DND-41 (cell line): ENCODE data around the gene RNF144A.
"Not testable (repeated sequence)": the region's sequence is repeated elsewhere in the genome, so short reads cannot be mapped to it uniquely, and the experiment has no call there.

Source experiments
- ATAC-seq: fragments of 200-7000 bp; cut with Tn5 transposase; 3 replicates; pipeline ENCODE4 v1.9.1; 2021; ENCODE audit warnings: low read depth; ENCODE audit not compliant: insufficient read depth
- DNase-seq: peaks from one replicate; pipeline ENCODE4 v3.0.0-alpha.2; 2020
- H2AFZ ChIP-seq: 2 replicates; pipeline ENCODE4 v1.6.0; 2012; ENCODE audit warnings: low read depth, low read length
- H3K27ac ChIP-seq: 2 replicates; pipeline ENCODE4 v1.5.1; 2012; ENCODE audit warnings: low read length, inconsistent platforms
- H3K27me3 ChIP-seq: fragments of 200-600 bp; sonication (generic); 2 replicates; pipeline ENCODE4 v1.6.0; 2012; ENCODE audit warnings: low read length, mild to moderate bottlenecking, inconsistent platforms; ENCODE audit not compliant: insufficient read depth, poor library complexity
- H3K36me3 ChIP-seq: 2 replicates; pipeline ENCODE4 v1.5.1; 2012; ENCODE audit warnings: low read length, inconsistent platforms; ENCODE audit not compliant: insufficient read depth
- H3K4me1 ChIP-seq: 2 replicates; pipeline ENCODE4 v1.5.1; 2012; ENCODE audit warnings: mild to moderate bottlenecking, low read length; ENCODE audit not compliant: insufficient read depth
- H3K4me2 ChIP-seq: 2 replicates; pipeline ENCODE4 v1.6.0; 2012; ENCODE audit warnings: mild to moderate bottlenecking, moderate library complexity, low read length, inconsistent platforms; ENCODE audit not compliant: insufficient read depth
- H3K4me3 ChIP-seq, 2 experiments: fragments of 200-600 bp in 1 of 2; shearing (Covaris generic) in 1 of 2; 2 replicates each; pipeline ENCODE4 v1.5.1; 2012 to 2016; ENCODE audit warnings: inconsistent platforms in 2 of 2, low read length in 2 of 2, mild to moderate bottlenecking in 2 of 2, low read depth in 1 of 2, moderate library complexity in 1 of 2
- H3K79me2 ChIP-seq: 2 replicates; pipeline ENCODE4 v1.6.0; 2012; ENCODE audit warnings: low read length, inconsistent platforms; ENCODE audit not compliant: insufficient read depth
- H3K9ac ChIP-seq: 2 replicates; pipeline ENCODE4 v1.6.0; 2012; ENCODE audit warnings: low read depth, mild to moderate bottlenecking, inconsistent platforms, low read length, moderate library complexity
- H3K9me3 ChIP-seq: 2 replicates; pipeline ENCODE4 v1.5.1; 2012; ENCODE audit warnings: low read length, moderate library complexity, mild to moderate bottlenecking, inconsistent platforms; ENCODE audit not compliant: insufficient read depth, severe bottlenecking
- H4K20me1 ChIP-seq: 2 replicates; pipeline ENCODE4 v1.6.0; 2012; ENCODE audit warnings: low read length; ENCODE audit not compliant: insufficient read depth
- EZH2 ChIP-seq: IDR thresholded peaks from 3 replicates; pipeline ENCODE4 v1.6.1; 2012; ENCODE audit warnings: borderline replicate concordance, low read depth, mild to moderate bottlenecking, moderate library complexity, low read length, inconsistent platforms; ENCODE audit not compliant: severe bottlenecking
- TF ChIP-seq, protein P1 (sequence below): IDR thresholded peaks from 2 replicates; pipeline ENCODE4 v1.5.1; 2012; ENCODE audit warnings: borderline replicate concordance, low read length, moderate library complexity, mild to moderate bottlenecking; ENCODE audit not compliant: poor library complexity, severe bottlenecking; ENCODE audit errors: extremely low read depth

The RNF144A gene

DNA sequence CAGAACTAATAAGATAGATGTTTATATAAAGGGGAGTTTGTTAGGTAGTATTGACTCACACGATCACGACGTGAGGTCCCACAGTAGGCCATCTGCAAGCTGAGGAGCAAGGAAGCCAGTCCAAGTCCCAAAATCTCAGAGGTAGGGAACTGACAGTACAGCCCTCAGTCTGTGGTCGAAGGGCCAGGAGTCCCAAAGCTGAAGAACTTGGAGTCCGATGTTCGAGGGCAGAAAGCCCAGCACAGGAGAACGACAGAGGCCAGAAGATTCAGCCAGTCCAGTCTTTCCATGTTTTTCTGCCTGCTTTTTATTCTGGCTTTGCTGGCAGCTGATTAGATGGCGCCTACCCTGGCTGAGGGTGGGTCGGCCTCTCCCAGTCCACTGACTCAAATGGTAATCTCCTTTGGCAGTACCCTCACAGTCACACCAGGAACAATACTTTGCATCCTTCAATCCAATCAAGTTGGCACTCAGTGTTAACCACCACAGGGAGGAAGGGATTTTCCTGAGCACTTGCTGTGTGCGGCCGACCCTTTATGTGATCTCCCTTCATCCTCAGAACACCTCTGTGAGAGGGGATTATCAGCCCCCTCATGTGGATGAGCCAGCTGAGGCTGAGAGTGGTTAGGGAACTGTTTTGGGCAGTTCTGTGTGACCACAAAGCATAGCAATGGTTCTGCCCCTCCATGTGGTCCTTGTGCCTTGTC lies 78.3 kb downstream of the RNF144A start:
- H3K4me1 ChIP-seq, result no peaks in the 10 kb centered on the region
- H3K4me2 ChIP-seq, result no peak overlapping the region
- H3K27me3 ChIP-seq, result no peaks in the 10 kb centered on the region
- no peaks in the 10 kb centered on the region for H3K9me3 ChIP-seq
- DNase-seq (no peak), ATAC-seq (no peak)
- H3K36me3 ChIP-seq, result peaks cover 83% of the 10 kb centered on the region
- no peak overlapping the region for H2AFZ ChIP-seq
- TF ChIP-seq, protein P1, sequence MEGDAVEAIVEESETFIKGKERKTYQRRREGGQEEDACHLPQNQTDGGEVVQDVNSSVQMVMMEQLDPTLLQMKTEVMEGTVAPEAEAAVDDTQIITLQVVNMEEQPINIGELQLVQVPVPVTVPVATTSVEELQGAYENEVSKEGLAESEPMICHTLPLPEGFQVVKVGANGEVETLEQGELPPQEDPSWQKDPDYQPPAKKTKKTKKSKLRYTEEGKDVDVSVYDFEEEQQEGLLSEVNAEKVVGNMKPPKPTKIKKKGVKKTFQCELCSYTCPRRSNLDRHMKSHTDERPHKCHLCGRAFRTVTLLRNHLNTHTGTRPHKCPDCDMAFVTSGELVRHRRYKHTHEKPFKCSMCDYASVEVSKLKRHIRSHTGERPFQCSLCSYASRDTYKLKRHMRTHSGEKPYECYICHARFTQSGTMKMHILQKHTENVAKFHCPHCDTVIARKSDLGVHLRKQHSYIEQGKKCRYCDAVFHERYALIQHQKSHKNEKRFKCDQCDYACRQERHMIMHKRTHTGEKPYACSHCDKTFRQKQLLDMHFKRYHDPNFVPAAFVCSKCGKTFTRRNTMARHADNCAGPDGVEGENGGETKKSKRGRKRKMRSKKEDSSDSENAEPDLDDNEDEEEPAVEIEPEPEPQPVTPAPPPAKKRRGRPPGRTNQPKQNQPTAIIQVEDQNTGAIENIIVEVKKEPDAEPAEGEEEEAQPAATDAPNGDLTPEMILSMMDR, result no peak
- peak overlapping the region; percentile 22; the same call in 1 of the 2 replicates for H3K27ac ChIP-seq
- no peak overlapping the region for H3K4me3 ChIP-seq
- peaks cover 34% of the 10 kb centered on the region; the same call in 1 of the 2 replicates for H4K20me1 ChIP-seq
- peaks cover 72% of the 10 kb centered on the region for H3K79me2 ChIP-seq
- H3K9ac ChIP-seq, result no peak overlapping the region

DNA sequence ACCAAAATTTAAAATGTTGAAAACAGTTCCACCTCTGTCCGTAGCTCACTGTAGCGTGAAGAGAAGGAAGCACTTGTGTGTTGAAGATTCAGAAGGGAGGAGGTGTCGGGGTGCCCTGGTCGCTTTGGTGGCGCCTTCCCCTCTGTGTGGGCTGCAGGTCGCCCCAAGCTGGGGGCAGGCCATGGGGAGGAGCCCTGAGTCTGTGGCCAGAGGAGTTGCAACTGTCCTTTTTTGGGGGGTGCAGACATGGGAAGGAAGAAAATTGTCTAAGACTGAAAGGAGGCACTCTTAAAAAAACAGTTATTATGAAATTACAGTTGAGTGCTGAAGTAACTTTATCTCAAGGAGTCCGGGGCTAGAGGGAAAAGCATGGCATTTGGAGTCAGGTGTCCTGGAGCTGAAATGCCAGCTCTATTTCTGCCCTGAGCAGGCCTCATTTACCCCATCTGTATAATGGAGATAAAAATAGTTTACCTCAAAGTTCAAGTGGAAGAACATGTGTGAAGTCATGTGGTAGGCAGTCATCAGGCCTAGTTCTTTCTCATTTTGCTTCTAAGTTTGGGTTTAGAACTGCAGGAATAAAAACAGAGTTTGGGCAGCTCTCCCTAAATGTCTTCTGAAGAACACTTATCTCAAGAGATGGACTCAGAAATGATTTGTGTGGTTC lies 82.1 kb downstream of the RNF144A start:
- no peak overlapping the region for H2AFZ ChIP-seq
- no peak overlapping the region for H3K9ac ChIP-seq
- no peak for ATAC-seq
- no peaks in the 10 kb centered on the region for H3K4me1 ChIP-seq
- H3K36me3 ChIP-seq, result peaks cover 79% of the 10 kb centered on the region
- no peak overlapping the region for H3K4me3 ChIP-seq
- H4K20me1 ChIP-seq, result peaks cover 15% of the 10 kb centered on the region; the same call in 1 of the 2 replicates
- peaks cover 57% of the 10 kb centered on the region for H3K79me2 ChIP-seq
- TF ChIP-seq EZH2, result no peak
- TF ChIP-seq, protein P1, result no peak
- H3K9me3 ChIP-seq, result no peaks in the 10 kb centered on the region
- no peak overlapping the region for H3K27ac ChIP-seq
- H3K4me2 ChIP-seq, result no peak overlapping the region
- no peaks in the 10 kb centered on the region for H3K27me3 ChIP-seq
- DNase-seq, result no peak

DNA sequence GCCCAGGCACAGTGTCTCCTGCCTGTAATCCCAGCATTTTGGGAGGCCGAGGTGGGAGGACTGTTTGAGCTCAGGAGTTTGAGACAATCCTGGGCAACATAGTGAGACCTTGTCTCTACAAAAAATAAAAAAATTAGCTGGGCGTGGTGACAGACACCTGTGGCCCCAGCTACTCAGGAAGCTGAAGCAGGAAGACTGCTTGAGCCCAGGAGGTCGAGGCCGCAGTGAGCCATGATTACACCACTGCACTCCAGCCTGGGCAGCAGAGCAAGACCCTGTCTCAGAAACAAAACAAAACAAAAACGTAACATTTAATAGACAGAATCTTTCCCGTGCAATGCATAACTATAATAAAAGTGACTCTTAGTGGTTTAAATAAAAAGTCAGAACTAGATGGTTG lies 84.2 kb downstream of the RNF144A start:
- H3K36me3 ChIP-seq, result peaks cover 80% of the 10 kb centered on the region
- H3K79me2 ChIP-seq, result peaks cover 57% of the 10 kb centered on the region
- not testable (repeated sequence) for H2AFZ ChIP-seq, H3K4me1 ChIP-seq, H3K9me3 ChIP-seq, H3K27me3 ChIP-seq, H3K9ac ChIP-seq, H3K27ac ChIP-seq, ATAC-seq, H3K4me2 ChIP-seq, DNase-seq, H3K4me3 ChIP-seq
- H4K20me1 ChIP-seq, result peaks cover 14% of the 10 kb centered on the region

DNA sequence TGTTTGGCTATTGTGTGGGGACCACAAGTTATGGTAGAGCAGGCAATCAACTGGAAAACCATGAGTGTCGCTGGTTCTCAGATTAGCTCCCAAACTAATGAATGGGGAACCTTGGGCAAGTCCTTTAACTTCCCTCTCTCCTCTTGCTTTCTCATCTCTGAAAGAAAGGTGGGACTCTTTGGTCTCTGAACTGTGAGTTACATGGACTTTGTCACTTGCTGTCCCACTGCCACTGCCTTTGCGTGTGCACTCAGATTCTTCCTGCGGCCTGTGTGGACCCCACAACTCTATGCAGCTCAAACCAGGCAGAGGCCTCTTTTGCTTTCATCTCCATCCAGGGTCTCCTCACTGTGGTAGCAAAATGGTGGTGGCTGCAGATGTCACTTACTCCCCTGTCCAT lies 86.7 kb downstream of the RNF144A start:
- Histone ChIP-seq H3K27me3 (no peaks in the 10 kb centered on the region), H3K9ac (no peak overlapping the region), H3K36me3 (peaks cover 84% of the 10 kb centered on the region), H3K79me2 (peaks cover 64% of the 10 kb centered on the region), H2AFZ (no peak overlapping the region), H3K4me1 (peaks cover 12% of the 10 kb centered on the region), H4K20me1 (peaks cover 31% of the 10 kb centered on the region), H3K4me3 (no peak overlapping the region), H3K27ac (no peak overlapping the region), H3K9me3 (no peaks in the 10 kb centered on the region), H3K4me2 (no peak overlapping the region)
- DNase-seq (no peak), ATAC-seq (no peak)
- TF ChIP-seq, protein P1, result no peak
- TF ChIP-seq EZH2, result no peak
